Measurements from ENCODE around the gene ZFP1.

The ZFP1 gene

DNA sequence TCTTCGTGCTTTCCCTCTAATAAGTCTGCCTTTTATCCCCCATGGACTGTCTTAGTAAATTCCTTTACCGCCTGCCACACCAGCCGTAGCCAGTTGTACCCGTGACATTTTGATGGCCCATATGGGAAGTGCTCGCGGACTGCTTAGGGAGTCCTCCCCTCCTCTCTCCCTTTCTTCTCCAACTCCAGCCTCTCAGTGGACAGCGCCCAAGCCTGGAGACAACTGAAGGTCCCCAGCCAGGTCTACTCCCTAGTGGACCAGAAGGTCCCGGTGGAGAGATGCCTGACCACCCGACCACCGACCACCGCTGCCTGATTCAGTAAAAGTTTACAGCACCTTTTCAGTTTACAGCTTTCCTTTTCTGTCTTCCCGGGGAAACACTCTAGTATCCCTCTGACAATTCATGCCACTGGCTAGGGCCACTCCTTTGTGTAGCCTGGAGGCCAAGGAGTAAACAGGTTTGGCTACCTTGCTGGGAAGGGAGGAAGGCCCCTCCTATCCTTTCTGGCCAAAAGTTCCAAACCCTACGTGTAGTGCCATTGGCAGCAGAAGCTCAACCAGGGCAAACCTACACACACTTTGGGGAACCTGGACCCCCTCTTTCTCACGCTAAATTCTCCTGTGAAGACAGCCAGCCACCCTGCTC, 40.6 kb downstream of the ZFP1 start:
- Histone ChIP-seq H3K9ac (no peak overlapping the region), H3K27ac (no peak overlapping the region), H3K79me2 (ENCODE audit: insufficient read depth, low read depth) (no peaks in the 10 kb centered on the region), H3K27me3 (ENCODE audit: insufficient read depth, low read depth) (no peaks in the 10 kb centered on the region), H3K36me3 (ENCODE audit: insufficient read depth) (no peaks in the 10 kb centered on the region), H3K4me1 (ENCODE audit: low read depth, poor library complexity, severe bottlenecking) (no peaks in the 10 kb centered on the region), H3K4me2 (no peak overlapping the region), H2AFZ (ENCODE audit: low read depth) (no peak overlapping the region), H4K20me1 (ENCODE audit: insufficient read depth) (no peaks in the 10 kb centered on the region), H3K4me3 (IDR thresholded peaks at IDR 0.05; ENCODE audit: insufficient read depth, low read depth, low read length) (no peak overlapping the region)
- TF ChIP-seq, protein P1, sequence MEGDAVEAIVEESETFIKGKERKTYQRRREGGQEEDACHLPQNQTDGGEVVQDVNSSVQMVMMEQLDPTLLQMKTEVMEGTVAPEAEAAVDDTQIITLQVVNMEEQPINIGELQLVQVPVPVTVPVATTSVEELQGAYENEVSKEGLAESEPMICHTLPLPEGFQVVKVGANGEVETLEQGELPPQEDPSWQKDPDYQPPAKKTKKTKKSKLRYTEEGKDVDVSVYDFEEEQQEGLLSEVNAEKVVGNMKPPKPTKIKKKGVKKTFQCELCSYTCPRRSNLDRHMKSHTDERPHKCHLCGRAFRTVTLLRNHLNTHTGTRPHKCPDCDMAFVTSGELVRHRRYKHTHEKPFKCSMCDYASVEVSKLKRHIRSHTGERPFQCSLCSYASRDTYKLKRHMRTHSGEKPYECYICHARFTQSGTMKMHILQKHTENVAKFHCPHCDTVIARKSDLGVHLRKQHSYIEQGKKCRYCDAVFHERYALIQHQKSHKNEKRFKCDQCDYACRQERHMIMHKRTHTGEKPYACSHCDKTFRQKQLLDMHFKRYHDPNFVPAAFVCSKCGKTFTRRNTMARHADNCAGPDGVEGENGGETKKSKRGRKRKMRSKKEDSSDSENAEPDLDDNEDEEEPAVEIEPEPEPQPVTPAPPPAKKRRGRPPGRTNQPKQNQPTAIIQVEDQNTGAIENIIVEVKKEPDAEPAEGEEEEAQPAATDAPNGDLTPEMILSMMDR (conservative IDR thresholded peaks at IDR 0.05; ENCODE audit: low read depth, low read length): no peak

DNA sequence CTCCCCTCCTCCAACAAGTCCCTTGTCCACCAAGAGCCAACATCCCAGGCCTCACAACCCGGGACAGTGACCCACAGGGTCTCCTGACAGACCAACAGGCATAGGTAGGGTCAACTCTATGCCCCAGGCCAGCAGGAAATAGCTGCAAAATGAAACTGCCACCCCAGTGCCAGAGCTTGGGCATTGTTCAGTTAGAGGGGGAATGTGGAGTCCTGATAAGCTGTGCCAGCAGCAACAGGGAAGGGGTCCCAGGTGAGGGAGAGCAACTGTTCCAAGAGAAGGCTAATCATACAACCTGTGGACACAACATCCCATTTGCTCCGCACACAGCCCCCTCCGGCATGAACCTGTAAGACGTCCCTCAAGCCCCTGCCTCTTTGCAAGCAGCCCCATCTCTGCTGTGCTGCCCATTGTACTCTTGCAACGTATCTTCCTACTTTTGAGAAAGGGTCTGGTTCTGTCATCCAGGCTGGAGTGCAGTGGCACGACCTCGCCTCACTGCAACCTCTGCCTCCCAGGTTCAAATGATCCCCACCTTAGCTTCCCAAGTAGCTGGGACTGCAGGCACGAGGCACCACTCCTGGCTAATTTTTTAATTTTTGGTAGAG, 41.4 kb downstream of the ZFP1 start:
- no peak overlapping the region for H3K9ac ChIP-seq
- no peak overlapping the region for H3K4me2 ChIP-seq
- no peak overlapping the region for H3K27ac ChIP-seq
- H3K4me1 ChIP-seq (ENCODE audit: low read depth, poor library complexity, severe bottlenecking): no peaks in the 10 kb centered on the region
- no peaks in the 10 kb centered on the region for H3K79me2 ChIP-seq (ENCODE audit: insufficient read depth, low read depth)
- H2AFZ ChIP-seq (ENCODE audit: low read depth): no peak overlapping the region
- H4K20me1 ChIP-seq (ENCODE audit: insufficient read depth): no peaks in the 10 kb centered on the region
- no peaks in the 10 kb centered on the region for H3K36me3 ChIP-seq (ENCODE audit: insufficient read depth)
- TF ChIP-seq, protein P1 (conservative IDR thresholded peaks at IDR 0.05; ENCODE audit: low read depth, low read length): no peak
- H3K4me3 ChIP-seq (IDR thresholded peaks at IDR 0.05; ENCODE audit: insufficient read depth, low read depth, low read length): no peak overlapping the region
- no peaks in the 10 kb centered on the region for H3K27me3 ChIP-seq (ENCODE audit: insufficient read depth, low read depth)

DNA sequence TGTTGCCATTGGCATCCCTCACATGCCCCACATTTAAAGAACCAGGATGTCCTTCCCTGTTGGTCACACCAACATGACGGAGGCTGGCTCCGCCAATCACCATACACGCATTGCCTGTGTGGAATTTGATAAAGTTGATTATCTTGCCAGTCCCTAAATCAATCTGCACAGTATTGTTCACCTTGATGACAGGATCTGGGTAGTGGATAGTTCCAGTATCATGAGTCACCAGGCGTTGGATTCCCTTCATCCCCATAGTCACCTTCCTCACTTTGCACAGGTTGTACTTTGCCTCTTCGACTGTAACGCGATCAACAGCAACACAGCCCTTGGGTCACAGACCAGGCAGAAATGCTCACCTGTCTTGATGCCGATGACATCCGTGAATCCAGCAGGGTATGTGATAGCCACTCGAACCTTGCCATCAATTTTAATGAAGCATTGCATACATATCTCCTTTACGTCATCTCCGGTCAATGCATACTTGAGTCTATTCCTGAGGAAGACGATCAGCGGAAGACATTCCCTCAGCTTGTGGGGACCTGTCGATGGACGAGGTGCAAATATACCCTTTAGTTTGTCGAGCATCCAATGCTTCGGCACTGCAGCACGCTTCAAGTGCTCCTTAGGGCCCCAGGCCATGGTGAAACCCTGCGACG, 44.4 kb downstream of the ZFP1 start:
- Histone ChIP-seq H3K79me2 (ENCODE audit: insufficient read depth, low read depth) (no peaks in the 10 kb centered on the region), H4K20me1 (ENCODE audit: insufficient read depth) (no peaks in the 10 kb centered on the region), H3K4me1 (ENCODE audit: low read depth, poor library complexity, severe bottlenecking) (no peaks in the 10 kb centered on the region), H3K36me3 (ENCODE audit: insufficient read depth) (no peaks in the 10 kb centered on the region), H3K27ac (no peak overlapping the region), H3K9ac (no peak overlapping the region), H2AFZ (ENCODE audit: low read depth) (no peak overlapping the region), H3K4me3 (IDR thresholded peaks at IDR 0.05; ENCODE audit: insufficient read depth, low read depth, low read length) (no peak overlapping the region), H3K4me2 (no peak overlapping the region), H3K27me3 (ENCODE audit: insufficient read depth, low read depth) (no peaks in the 10 kb centered on the region)
- TF ChIP-seq, protein P1 (conservative IDR thresholded peaks at IDR 0.05; ENCODE audit: low read depth, low read length): no peak

DNA sequence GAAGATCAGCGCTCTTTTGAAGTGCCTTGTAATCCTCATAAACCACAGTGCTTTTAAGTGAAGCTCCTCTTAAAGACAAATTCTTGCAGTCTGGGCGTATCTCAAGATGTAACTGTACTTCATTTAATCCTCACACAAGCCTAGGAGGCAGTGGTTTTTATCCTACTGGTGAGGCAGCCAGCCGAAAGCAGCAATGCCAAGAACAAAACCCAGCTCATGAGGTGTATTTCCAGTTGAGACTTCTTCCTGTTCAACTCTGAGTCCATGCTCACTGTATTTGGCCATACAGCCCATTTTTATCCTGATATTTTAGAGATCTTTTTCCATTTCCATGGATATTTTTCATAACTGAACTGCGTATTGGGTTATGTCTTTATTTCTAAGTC, 44.9 kb downstream of the ZFP1 start:
- Histone ChIP-seq H3K9ac (no peak overlapping the region), H3K4me1 (ENCODE audit: low read depth, poor library complexity, severe bottlenecking) (no peaks in the 10 kb centered on the region), H3K27ac (no peak overlapping the region), H3K4me2 (no peak overlapping the region), H2AFZ (ENCODE audit: low read depth) (no peak overlapping the region), H3K4me3 (IDR thresholded peaks at IDR 0.05; ENCODE audit: insufficient read depth, low read depth, low read length) (no peak overlapping the region), H3K27me3 (ENCODE audit: insufficient read depth, low read depth) (no peaks in the 10 kb centered on the region), H3K79me2 (ENCODE audit: insufficient read depth, low read depth) (no peaks in the 10 kb centered on the region), H4K20me1 (ENCODE audit: insufficient read depth) (no peaks in the 10 kb centered on the region), H3K36me3 (ENCODE audit: insufficient read depth) (no peaks in the 10 kb centered on the region)
- TF ChIP-seq, protein P1 (conservative IDR thresholded peaks at IDR 0.05; ENCODE audit: low read depth, low read length): no peak

All from KMS-11 (cell line).